GM18907 (cell line): ENCODE measurements around the gene RPS6KA3.
"Not testable (repeated sequence)": the region's sequence is repeated elsewhere in the genome, so short reads cannot be mapped to it uniquely, and the experiment has no call there.

Source experiments
- ATAC-seq: cut with Tn5 transposase; IDR thresholded peaks from one replicate; pipeline ENCODE4 v1.9.1; 2021; ENCODE audit warnings: mild to moderate bottlenecking, moderate library complexity; ENCODE audit not compliant: unreplicated experiment

Gene RPS6KA3

DNA sequence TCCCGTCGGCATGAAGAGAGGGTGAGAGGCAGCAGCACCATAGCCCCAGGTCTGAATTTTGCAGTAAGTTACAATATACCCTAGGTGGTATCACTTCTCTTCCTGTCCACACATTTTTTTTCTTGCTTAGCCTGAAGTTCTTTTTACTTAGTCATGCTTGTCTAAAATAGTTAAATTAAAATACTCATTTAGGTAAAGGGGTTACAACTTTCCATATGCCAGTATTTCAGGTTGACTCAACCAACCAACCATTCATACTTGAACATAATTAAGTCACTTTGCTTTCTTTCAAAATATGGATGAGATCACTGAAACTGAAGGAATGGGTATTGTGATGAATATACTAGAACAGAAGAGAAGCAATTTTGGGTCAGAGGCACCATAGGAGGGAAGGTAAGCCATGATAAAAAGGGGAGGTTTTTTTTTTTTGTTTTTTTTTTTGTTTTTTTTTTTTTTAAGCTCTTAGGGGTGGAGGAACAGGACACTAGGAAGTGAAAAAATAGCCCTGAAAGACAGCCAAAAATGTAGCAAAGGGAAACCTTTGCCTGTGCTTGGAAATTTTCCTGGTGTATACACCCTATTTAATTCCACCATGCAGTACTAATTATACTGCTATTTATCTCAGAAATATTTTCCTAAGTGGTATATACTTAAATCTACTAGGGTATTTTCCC is 41.8 kb downstream of the RPS6KA3 start:
- peak; percentile 86 for ATAC-seq

DNA sequence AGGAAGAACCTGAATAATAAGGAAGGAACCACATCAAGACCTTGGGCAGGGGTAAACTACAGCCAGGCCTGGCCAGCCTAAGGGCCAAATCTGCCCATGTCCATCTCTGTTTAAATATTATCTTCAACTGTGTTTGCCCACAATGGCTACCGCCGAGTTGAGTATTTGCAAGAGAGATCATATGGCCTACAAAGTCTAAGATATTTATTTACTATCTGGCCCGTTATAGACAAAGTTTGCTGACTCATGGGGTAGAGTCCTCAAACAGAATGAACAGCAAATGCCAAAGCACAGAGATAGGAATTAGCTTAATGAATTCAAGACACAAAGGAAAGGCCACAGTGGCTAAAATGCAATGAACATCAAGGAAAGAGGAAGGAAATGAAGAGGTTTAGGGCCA is 44.8 kb downstream of the RPS6KA3 start:
- no peak for ATAC-seq

DNA sequence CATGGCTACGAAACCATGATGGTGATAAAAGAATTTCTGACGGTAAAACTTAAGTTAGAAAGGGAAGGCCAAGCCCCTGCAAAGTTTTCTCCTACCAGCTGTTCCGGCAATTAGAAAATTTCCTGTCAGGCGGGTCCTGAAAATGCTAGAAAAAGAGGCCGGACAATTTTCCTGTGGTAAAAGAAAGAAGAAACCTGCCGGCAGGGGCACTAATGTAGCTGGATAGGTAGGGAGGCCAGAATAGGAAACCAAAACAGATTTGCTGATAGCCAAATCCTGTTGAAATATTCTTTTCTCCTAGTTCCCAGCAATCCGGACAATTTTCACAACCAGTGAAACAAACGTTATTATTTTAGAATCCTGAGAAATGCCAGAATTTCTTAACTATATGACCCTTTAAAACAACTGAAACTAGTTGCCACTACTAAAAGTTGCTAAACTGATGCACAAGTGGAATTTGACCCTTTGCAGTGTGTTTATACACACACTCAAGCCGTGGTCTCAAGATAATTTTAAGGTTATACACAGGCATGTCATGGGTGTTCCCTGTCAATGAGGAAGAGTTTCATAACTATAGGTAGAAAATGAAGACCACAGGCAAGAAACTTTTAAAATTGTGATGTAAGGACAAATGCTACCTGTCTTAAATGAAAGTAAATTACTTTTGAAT is 47.7 kb downstream of the RPS6KA3 start:
- no peak for ATAC-seq

DNA sequence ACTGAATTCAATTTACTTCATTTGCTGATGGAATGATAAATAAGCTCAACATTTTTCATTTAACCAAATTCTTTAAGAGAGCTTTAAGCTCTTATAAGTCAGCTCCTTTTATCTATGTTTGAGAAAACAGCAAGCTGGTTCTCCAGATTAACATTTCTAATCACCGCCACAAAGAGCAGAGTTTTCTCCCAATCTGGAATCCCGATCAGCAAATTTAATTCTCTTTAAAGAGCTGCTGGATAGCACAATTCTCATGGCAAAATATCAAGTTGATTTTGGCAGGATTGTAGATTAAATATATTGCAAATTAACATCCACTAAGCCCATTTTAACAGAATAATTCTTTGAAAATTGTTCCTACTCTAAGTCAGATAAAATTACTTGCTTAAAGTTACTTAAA is 48.8 kb downstream of the RPS6KA3 start:
- ATAC-seq, result no peak

DNA sequence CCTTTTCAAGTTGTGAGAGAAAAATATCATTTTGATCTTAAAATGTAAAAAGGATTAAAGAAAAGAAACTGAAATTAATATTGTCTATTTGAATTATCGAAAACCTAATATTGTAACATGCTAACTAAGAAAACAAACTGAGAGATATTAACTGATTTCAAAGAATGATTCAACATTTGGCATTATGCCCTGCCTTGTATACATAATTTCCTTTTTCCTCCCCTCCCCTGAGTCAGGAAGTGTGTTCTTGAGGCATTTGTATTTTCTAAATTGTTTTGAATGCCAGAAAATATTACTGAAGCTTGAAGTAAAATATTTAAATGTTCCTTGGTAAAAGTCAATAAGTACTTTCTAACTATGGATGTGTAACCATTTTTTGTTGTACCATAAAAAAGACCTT is 49.4 kb downstream of the RPS6KA3 start:
- no peak for ATAC-seq

DNA sequence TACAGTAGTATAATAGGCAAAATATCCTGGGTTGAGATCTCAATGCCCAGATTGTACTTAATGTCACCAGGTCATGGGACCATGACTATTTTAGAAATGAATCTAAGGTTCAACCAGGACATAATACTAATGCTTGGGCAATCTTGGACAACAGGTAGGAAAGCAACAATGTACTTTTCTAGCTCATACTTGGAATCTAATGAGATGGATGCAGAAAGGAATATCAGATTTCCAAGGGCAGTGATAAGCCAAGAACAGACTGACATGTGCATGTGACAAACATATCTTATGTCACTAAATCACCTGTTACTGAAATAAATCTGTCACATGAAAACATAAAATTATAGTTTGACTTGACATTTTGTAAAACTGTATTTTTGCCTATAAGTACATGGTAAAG is 51.1 kb downstream of the RPS6KA3 start:
- ATAC-seq, result no peak

DNA sequence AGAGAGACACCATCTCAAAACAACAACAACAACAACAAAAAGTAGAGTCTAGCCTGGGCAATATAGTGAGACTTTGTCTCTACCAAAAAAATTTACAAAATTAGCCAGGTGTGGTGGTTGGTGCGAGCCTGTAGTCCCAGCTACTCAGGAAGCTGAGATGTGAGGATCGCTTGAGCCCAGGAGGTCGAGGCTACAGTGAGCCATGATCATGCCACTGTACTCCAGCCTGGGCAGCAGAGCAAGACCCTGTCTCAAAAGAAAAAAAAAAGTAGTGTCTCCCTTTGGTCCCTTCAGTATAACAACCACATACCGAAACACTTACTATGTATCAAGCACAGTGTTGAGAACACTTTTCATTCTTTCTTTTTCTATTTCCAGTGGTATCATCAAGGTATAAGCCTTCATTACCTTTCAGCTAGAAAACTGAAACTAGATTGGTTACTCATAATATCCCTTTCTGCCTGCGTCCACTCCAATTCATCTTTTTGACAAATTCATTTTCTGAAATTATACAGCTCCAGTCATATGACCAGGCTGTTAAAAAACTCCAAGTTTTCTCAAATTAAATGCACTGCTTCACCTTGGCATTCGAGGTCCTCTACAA is 54.1 kb downstream of the RPS6KA3 start:
- peak; percentile 87 for ATAC-seq

DNA sequence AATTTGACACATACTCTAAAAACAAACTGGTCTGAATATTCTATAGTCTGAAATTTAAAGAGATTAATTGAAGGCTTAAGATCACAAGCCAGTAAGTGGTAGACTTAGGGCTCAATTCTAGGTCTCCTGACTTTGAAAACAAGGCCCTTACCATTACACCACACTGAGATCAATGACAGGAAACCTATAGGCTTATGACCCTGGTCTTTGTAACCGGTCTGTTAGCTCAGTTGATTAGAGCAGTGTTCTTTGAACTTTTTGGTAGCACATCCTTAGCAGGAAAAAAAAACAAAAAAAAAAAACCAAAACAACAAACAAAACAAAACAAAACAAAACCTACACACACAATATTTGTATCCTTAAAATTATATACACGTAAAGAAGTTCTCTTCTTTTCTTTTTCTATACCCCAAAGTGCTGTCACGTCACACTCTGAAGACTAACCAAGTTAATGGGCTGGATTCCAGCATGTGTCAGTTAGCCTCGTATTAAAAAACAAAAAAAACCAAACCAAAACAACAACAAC is 55.4 kb downstream of the RPS6KA3 start:
- ATAC-seq, result no peak

DNA sequence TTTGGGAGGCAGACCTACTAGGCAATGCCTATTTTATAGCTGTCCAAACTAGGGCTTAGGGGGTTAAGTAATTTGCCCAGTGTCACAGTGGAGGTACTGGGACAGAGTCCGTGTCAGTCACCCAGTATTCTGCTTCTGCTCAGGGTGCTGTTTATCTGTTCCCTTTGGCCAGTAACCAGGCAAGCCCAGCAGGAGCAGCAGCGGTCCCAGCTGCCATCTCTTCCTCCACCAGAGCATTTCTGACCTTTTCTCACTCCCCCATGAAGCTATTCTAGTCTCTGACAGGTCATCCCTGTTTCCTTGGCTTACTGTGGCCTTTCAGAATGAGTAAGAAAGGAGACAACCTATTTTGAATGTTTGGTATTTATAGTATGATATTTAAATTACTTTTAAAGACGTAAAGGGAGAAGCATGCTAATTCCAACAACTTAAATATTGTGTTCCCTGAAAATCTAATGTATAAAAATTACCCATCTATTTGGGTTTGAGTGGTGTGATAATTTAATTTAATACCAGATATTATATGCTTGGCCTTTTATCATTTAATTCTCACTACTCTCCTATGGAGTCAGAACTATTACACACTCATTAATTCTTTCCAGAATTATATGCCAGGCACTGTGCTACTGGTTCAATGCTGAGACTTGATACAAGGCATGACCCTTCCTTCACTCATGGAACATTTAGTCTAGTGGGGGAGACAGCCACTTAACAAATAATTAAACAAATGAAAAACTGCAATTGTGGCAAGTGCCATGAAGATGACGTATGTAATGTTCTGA is 60.6 kb downstream of the RPS6KA3 start:
- peak; percentile 83 for ATAC-seq

DNA sequence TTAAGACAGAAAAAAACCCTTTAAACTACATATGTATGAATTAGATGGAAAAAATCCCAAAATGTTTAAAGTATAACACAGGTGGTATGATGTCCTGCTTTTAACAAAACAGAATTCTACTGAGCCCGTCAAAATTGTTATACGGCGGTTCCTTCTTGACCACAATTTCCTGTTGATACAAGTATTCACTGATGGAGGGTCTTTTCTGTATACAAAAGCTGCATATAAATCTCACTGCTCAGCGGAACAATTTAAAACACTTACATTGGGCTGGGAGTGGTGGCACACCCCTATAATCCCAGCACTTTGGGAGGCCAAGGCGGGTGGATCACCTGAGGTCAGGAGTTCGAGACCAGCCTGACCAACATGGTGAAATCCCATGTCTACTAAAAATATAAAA is 62.4 kb downstream of the RPS6KA3 start:
- ATAC-seq, result no peak

DNA sequence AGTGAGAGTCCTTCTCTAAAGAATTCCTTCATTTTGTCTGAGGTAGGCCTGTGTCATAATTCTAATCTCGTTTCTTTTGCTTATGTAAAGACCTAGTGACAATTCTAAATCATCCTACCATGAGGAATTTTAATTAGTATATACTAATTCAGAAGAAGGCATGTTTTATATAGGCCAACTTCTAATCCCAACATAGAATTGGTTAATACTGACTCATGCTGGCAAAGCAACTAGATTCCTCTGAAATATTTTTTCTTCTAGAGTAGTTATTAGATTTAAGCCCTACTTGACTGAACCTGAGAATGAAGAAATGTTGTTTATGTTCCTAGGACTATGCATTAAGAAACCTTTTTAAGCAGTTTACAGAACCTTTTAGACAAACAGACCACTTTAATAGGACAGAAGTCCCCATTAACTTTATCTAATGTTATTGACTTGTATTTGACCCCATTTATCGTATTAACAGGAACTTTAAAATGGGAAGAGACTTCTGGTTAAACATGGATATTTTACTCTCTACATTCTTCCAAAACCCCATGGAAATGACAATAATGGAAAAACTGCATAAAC is 69.0 kb downstream of the RPS6KA3 start:
- ATAC-seq, result no peak

DNA sequence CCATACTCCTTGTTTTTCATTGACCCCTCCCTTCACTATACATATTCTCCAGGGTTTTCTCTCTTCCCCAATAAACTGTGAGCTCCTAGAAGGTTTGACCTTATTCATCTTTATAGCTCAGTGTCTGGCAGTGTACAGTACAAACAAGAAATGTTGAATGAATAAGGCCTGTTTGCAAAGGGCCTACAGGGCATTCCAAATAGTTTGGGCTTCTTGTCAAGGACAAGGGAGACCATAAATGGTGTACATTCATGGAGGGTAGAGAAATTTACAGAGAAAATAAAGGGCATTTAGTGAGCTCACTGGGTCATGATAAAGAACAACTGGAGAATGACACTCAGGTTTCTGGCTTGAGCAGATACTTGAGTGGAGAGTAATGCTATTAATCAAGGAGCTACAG is 77.5 kb downstream of the RPS6KA3 start:
- ATAC-seq, result no peak

DNA sequence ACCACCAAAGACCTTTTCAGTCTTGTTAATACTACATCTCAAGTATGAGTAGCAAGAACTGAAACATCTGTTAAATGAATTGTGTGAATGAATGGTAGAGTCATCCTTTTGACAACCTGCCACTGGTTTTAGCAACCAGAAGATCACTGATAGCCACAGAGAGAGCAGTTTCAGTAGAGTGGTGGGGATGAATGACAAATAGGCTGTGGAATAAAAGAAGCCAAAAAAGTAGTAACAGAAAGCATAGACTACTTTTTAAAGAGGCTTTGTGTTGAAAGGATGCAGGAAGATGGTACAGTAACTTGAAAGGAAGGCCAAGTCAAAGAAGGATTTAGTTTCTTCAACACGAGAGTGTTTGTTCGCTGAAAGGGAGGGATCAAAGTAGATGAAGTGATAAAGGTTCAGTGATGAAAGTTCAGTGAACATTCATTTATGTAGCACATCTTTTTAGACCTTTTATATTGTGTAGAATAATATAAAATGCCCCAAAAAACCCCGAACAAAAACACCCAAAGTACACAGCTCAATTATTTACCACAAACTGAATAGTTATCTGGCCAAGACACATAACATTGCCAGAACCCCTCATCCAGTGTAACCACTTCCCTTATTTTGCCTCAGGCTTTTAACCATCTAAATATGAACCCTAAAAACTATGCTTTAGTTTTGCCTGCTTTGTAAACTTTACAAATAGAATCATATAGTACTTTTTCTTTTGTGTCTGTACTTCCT is 84.9 kb downstream of the RPS6KA3 start:
- peak; percentile 62 for ATAC-seq

DNA sequence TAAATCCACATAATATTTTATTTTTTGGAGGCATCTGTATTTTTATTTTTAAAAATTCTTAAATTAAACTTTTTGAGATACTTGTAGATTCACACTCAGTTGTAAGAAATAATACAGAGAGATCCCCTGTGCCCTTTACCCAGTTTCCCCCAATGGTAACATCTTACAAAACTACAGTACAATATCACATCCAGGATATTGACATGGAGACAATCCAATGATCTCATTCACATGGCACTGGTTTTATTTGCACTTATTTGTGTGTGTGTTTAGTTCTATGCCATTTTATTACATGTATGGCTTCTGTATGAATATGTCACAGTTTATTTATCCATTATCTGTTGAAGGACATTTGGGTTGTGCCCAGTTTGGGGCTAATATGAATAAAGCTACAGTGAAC is 89.6 kb downstream of the RPS6KA3 start:
- ATAC-seq, result no peak

DNA sequence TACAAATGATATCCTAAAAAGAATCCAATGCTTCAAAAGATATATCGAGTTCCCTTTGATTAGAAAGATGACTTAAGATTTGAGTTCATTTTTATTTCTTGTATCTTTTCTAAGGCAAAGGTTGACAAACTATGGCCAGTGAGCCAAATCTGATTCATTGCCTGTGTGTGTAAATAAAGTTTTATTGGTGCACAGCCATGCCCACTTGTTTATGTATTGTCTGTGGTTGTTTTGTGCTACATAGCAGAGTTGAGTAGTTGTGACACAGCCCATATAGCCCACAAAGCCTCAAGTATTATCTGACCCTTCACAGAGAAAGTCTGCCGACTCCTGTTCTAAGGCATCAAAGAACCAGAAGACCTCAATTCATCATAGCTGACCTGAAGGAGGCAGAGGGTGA is 92.9 kb downstream of the RPS6KA3 start:
- no peak for ATAC-seq

DNA sequence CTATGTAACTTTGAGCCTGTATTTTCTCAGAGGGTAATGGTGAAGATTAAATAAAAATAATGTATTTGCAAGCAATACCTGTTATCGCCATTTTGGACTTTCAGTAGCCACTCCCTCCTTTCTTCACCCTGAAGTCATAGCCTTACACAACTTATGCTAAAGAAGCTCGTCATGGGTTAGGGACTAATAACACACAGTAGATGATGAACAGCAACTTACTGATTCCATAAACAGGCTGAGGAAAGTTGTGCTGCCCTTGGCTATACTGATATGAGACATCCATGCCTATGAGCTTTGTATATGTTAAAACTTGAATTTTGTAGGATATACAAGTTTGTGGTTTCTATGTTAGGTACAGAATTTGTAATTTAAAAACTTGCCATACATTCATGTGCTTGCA is 93.4 kb downstream of the RPS6KA3 start:
- ATAC-seq, result no peak

DNA sequence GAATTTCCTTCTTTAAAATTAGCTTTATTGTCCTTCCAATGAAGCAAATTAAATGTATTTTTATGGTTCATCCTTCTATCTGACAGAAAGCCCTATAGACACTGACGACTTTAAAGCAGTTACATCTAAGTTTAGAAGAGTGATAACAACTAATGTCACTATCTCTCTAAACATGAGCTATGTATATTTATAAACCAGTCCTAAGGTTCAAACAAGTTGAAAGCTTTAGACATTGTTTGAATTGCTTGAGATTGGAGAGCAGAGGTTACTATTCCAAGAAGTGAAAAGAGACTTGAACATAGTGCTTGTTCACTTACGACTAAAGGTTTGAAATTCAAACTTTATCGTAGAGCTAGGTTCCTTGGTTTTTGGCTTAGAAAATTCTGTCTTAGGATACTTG is 94.8 kb downstream of the RPS6KA3 start:
- ATAC-seq, result no peak

DNA sequence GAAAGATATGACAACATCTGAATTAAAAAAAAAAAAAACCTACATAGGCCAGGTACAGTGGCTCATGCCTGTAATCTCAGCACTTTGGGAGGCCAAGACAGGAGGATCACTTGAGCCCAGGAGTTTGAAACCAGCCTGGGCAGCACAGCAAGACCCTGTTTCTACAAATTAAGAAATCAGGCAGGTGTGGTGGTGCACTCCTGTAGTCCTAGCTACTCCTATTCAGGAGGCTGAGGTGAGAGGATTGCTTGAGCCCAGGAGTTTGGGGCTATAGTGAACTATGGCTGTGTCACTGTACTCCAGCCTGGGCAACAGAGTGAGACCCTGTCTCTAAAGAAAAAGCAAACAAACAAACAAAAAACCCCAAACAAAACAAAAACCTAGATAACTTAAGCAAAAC is 104.2 kb downstream of the RPS6KA3 start:
- ATAC-seq, result not testable (repeated sequence)

DNA sequence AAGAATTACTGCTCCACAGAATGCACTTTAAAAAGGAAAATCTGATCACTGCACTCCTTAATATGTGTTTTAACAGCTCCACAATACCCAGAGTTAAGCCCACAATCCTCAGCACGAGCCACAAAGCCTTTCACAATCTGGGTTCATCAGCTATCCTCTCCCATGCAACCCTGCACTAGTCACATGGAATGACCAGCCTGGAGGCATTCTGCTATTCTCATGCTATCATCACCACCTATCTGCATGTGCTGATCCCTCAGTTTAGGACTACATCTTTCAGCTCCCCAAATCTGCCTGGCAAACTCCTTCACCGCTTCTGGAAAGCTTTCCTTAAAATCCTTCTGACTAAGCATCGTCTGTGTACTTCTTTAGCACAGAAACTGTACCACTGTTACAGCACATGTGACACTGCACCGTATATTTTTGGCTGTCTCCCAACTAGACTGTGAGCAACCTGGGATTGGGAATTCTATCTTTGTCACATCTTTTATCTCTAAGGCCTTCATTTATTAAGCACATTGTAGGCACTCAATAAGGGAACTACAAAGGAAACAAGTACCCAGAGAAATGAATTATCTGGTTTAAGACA is 106.8 kb downstream of the RPS6KA3 start:
- ATAC-seq, result no peak

DNA sequence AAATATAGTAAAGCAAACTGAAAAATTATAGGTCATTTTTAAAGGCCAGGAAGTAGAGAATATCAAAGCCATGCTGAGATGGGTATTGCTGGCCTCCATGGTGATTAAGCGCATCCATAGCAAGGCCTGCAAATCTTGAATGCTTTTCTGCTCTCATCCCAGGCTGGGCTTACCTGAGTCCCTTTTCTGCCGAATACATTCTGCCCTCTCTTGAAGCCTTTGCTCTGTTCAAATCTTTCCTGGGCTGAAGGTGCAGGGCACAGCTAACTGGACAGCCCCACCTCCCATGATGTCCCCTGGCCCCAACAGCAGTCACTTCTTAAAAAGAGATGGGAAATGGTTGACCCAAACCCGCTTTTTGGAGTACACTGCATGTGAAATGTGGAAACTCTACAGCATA is 115.0 kb downstream of the RPS6KA3 start:
- ATAC-seq, result no peak
